ENCODE results near the gene ELK4. TPM values are rescaled to one million over a fixed set of nuclear protein-coding genes. Genes with fewer than 3 reads are reported as not detected.

The ELK4 gene
- total RNA-seq, 1 experiment from 2014 or later = 31.2 TPM

- peak; percentile 33 for DNase-seq
- H2AFZ ChIP-seq (ENCODE audit: low read length) = no peak overlapping the region
- no peak overlapping the region for H3T11ph ChIP-seq (ENCODE audit: low read length)
- H4K5ac ChIP-seq (ENCODE audit: insufficient read length, low read depth, low read length) = no peak overlapping the region
- H3K18ac ChIP-seq (ENCODE audit: insufficient read length, low read depth, low read length) = peak overlapping the region; percentile 3
- no peaks in the 10 kb centered on the region for H4K20me1 ChIP-seq (ENCODE audit: control insufficient read depth, insufficient read depth, insufficient read length)
- Mint-ChIP-seq H3K4me1 (peaks cover 17 to 25% of the 10 kb centered on the region in 2 experiments), H3K36me3 (ENCODE audit: insufficient read depth in 1 of 3, low read depth in 3 of 3) (no peaks in the 10 kb centered on the region), H3K9me3 (no peaks in the 10 kb centered on the region), H3K4me3 (no peak overlapping the region; a peak in 1 of 5 replicates), H3K27ac (no peak overlapping the region), H3K27me3 (ENCODE audit: low read depth) (peaks cover 62% of the 10 kb centered on the region)
- H4K8ac ChIP-seq (replicated peaks; ENCODE audit: insufficient read length, low read depth, low read length) = no peak overlapping the region
- H2BK5ac ChIP-seq (ENCODE audit: insufficient read length, low read length) = no peak overlapping the region
- no peak overlapping the region for H2BK12ac ChIP-seq (ENCODE audit: insufficient read length, low read depth, low read length)
- no peak overlapping the region for H3K23ac ChIP-seq (ENCODE audit: insufficient read length, low read depth, low read length)
- H3K27ac ChIP-seq (ENCODE audit: insufficient read length, low read depth, low read length) = no peak overlapping the region
- H3K27me3 ChIP-seq (ENCODE audit: insufficient read depth, low read length) = no peaks in the 10 kb centered on the region; the same call in 1 of the 2 replicates
- H3K9ac ChIP-seq (ENCODE audit: extremely low read depth, insufficient read length, low read length) = no peak overlapping the region
- H3K9me3 ChIP-seq (ENCODE audit: control insufficient read depth, low read depth, low read length) = no peaks in the 10 kb centered on the region
- H2BK20ac ChIP-seq (ENCODE audit: low read depth, low read length, poor library complexity, severe bottlenecking) = no peak overlapping the region
- no peak overlapping the region for H2AK5ac ChIP-seq (ENCODE audit: insufficient read length, low read length)
- no peaks in the 10 kb centered on the region; the same call in 1 of the 2 replicates for H3K4me1 ChIP-seq (ENCODE audit: insufficient read depth, low read length)
- no peak overlapping the region for H3K4me2 ChIP-seq (ENCODE audit: insufficient read depth, insufficient read length, low read length)
- no peak for TF ChIP-seq CTCF (conservative IDR thresholded peaks at IDR 0.05)
- no peak overlapping the region for H3K4ac ChIP-seq (ENCODE audit: low read depth, low read length)
- no peaks in the 10 kb centered on the region for H3K79me1 ChIP-seq (ENCODE audit: insufficient read depth, low read depth, low read length, poor library complexity, severe bottlenecking)
- H2BK120ac ChIP-seq (ENCODE audit: low read depth, low read length, poor library complexity, severe bottlenecking) = no peak overlapping the region
- no CpG with 5 or more reads among the region's 12 CpGs for WGBS (ENCODE audit: extremely low coverage, insufficient read length, low lambda C conversion rate)
- no peak overlapping the region for H4K91ac ChIP-seq (ENCODE audit: insufficient read length, low read depth, low read length)
- no peaks in the 10 kb centered on the region for H3K79me2 ChIP-seq (ENCODE audit: insufficient read depth, low read length)
- no peak overlapping the region for H3K56ac ChIP-seq (ENCODE audit: insufficient read length, low read depth, low read length)
- no peak overlapping the region for H2BK15ac ChIP-seq (ENCODE audit: low read depth, low read length)
- no peak overlapping the region; the same call in 1 of the 2 replicates for H3K14ac ChIP-seq (ENCODE audit: insufficient read depth, low read length)
- H3K23me2 ChIP-seq (ENCODE audit: insufficient read length, low read depth, low read length, poor library complexity, severe bottlenecking) = no peaks in the 10 kb centered on the region
Measured at GRCh38 chr1:205579711-205580110, 52.1 kb downstream of the ELK4 start.
